ENCODE measurements around the gene PPP2R3B. TPM values are rescaled to one million over a fixed set of nuclear protein-coding genes. Genes with fewer than 3 reads are reported as not detected.
"Not testable (repeated sequence)": the region's sequence is repeated elsewhere in the genome, so short reads cannot be mapped to it uniquely, and the experiment has no call there.

The PPP2R3B gene
- polyA plus RNA-seq, 4 donors: 16.8 to 33.2 (median 22.1) TPM

GRCh38 chrX:405149-405548, 18.4 kb upstream of the PPP2R3B start:
- DNase-seq (ENCODE audit: low read depth in 4 of 4, low spot score in 3 of 4): no peak

- no peak for DNase-seq (ENCODE audit: low read depth in 4 of 4, low spot score in 3 of 4)
Observed at GRCh38 chrX:404656-405055, 17.9 kb upstream of the PPP2R3B start.

GRCh38 chrX:402857-403256, 16.1 kb upstream of the PPP2R3B start:
- no peak for DNase-seq (ENCODE audit: low read depth in 4 of 4, low spot score in 3 of 4)

GRCh38 chrX:400258-400657, 13.6 kb upstream of the PPP2R3B start:
- DNase-seq (ENCODE audit: low read depth in 4 of 4, low spot score in 3 of 4): no peak

- no peak for DNase-seq (ENCODE audit: low read depth in 4 of 4, low spot score in 3 of 4)
Observed at GRCh38 chrX:397575-397974, 10.9 kb upstream of the PPP2R3B start.

GRCh38 chrX:394830-395229, 8.1 kb upstream of the PPP2R3B start:
- no peak for DNase-seq (ENCODE audit: low read depth in 4 of 4, low spot score in 3 of 4)

GRCh38 chrX:392575-392846, 5.8 kb upstream of the PPP2R3B start:
- no peak for DNase-seq (ENCODE audit: low read depth in 4 of 4, low spot score in 3 of 4)

GRCh38 chrX:391717-392574, 5.2 kb upstream of the PPP2R3B start:
- DNase-seq (ENCODE audit: low read depth in 4 of 4, low spot score in 3 of 4): no peak

GRCh38 chrX:390459-390858, 3.8 kb upstream of the PPP2R3B start:
- DNase-seq (ENCODE audit: low read depth in 4 of 4, low spot score in 3 of 4): no peak

GRCh38 chrX:389021-389441, 2.3 kb upstream of the PPP2R3B start:
- no peak for DNase-seq (ENCODE audit: low read depth in 4 of 4, low spot score in 3 of 4)

- no peak for DNase-seq (ENCODE audit: low read depth in 4 of 4, low spot score in 3 of 4)
Observed at GRCh38 chrX:387729-388128, 1.0 kb upstream of the PPP2R3B start.

GRCh38 chrX:386239-386767, 404 bp downstream of the PPP2R3B start:
- DNase-seq (ENCODE audit: low read depth in 4 of 4, low spot score in 3 of 4): no peak

GRCh38 chrX:385736-386135, 971 bp downstream of the PPP2R3B start:
- DNase-seq (ENCODE audit: low read depth in 4 of 4, low spot score in 3 of 4): not testable (repeated sequence)

- no peak for DNase-seq (ENCODE audit: low read depth in 4 of 4, low spot score in 3 of 4)
Observed at GRCh38 chrX:384861-385260, 1.8 kb downstream of the PPP2R3B start.

- no peak for DNase-seq (ENCODE audit: low read depth in 4 of 4, low spot score in 3 of 4)
Observed at GRCh38 chrX:378443-378842, 8.3 kb downstream of the PPP2R3B start.

- not testable (repeated sequence) for DNase-seq (ENCODE audit: low read depth in 4 of 4, low spot score in 3 of 4)
Observed at GRCh38 chrX:376206-376605, 10.5 kb downstream of the PPP2R3B start.

- DNase-seq (ENCODE audit: low read depth in 4 of 4, low spot score in 3 of 4): no peak
Observed at GRCh38 chrX:375181-376036, 11.3 kb downstream of the PPP2R3B start.

GRCh38 chrX:374596-374995, 12.1 kb downstream of the PPP2R3B start:
- DNase-seq (ENCODE audit: low read depth in 4 of 4, low spot score in 3 of 4): no peak

- DNase-seq (ENCODE audit: low read depth in 4 of 4, low spot score in 3 of 4): no peak
Observed at GRCh38 chrX:373641-374471, 12.9 kb downstream of the PPP2R3B start.

GRCh38 chrX:372856-373640, 13.7 kb downstream of the PPP2R3B start:
- DNase-seq (ENCODE audit: low read depth in 4 of 4, low spot score in 3 of 4): no peak
